Neural crest cell (in vitro differentiated cells): Measurements from ENCODE around the gene FILIP1L. TPM values are rescaled to one million over a fixed set of nuclear protein-coding genes. Genes with fewer than 3 reads are reported as not detected.
A peak's percentile ranks its signal among the peaks of the same experiment; 100 is the strongest.

Experiments
- DNase-seq: peaks from one replicate; pipeline ENCODE4 v3.0.0; 2021; ENCODE audit warnings: low read depth, mixed read lengths, low spot score
- H3K27ac Mint-ChIP-seq: one replicate; pipeline ENCODE4 v1.8.0; 2021; ENCODE audit warnings: mild to moderate bottlenecking, mixed read lengths; ENCODE audit not compliant: unreplicated experiment
- H3K27me3 Mint-ChIP-seq: 2 replicates; pipeline ENCODE4 v1.8.0; 2021; ENCODE audit warnings: low read depth, mild to moderate bottlenecking, mixed read lengths
- H3K36me3 Mint-ChIP-seq: 2 replicates; pipeline ENCODE4 v1.8.0; 2021; ENCODE audit warnings: low read depth, mild to moderate bottlenecking, mixed read lengths
- H3K4me1 Mint-ChIP-seq: 2 replicates; pipeline ENCODE4 v1.8.0; 2021; ENCODE audit warnings: mixed read lengths
- H3K4me3 Mint-ChIP-seq: one replicate; pipeline ENCODE4 v1.8.0; 2021; ENCODE audit warnings: mild to moderate bottlenecking, mixed read lengths
- H3K9me3 Mint-ChIP-seq: 2 replicates; pipeline ENCODE4 v1.8.0; 2021; ENCODE audit warnings: mixed read lengths
- total RNA-seq: library from RNA; stranded (reverse); gene quantifications from 2 replicates; pipeline ENCODE4 v1.2.1, GENCODE V29; 2021
- TF ChIP-seq, protein P1 (sequence below): fragments of 200-600 bp; sonication (generic); conservative IDR thresholded peaks from 2 replicates; pipeline ENCODE4 v1.5.0; 2021; ENCODE audit warnings: antibody characterized with exemption, mild to moderate bottlenecking

FILIP1L gene
- total RNA-seq, 1 donor from 2014 or later: 9.8 TPM

DNA sequence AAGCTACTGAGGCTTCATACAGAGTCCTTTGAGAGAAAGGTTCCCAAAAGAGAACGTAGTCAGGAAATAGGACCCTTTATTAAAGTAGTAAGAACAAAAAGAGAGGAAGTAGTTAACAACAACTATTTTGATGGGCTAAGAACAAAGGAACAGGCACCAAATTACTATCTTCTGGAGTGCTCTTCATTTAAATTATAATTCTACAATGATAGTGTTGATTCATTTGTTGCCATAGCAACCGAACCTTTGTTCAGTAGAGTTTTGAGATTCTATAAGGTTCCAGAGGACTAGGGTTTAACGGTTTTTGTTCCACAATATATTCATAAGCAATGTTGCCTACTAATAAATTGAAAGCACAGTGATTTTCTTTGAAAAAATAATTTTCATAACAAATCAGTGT lies 217.8 kb downstream of the FILIP1L start:
- Mint-ChIP-seq H3K9me3 (peaks cover 3% of the 10 kb centered on the region), H3K4me1 (peaks cover 20% of the 10 kb centered on the region), H3K27ac (peak overlapping the region; percentile 91), H3K36me3 (peaks cover 4% of the 10 kb centered on the region), H3K4me3 (no peak overlapping the region), H3K27me3 (no peaks in the 10 kb centered on the region)
- no peak for DNase-seq
- TF ChIP-seq, protein P1, sequence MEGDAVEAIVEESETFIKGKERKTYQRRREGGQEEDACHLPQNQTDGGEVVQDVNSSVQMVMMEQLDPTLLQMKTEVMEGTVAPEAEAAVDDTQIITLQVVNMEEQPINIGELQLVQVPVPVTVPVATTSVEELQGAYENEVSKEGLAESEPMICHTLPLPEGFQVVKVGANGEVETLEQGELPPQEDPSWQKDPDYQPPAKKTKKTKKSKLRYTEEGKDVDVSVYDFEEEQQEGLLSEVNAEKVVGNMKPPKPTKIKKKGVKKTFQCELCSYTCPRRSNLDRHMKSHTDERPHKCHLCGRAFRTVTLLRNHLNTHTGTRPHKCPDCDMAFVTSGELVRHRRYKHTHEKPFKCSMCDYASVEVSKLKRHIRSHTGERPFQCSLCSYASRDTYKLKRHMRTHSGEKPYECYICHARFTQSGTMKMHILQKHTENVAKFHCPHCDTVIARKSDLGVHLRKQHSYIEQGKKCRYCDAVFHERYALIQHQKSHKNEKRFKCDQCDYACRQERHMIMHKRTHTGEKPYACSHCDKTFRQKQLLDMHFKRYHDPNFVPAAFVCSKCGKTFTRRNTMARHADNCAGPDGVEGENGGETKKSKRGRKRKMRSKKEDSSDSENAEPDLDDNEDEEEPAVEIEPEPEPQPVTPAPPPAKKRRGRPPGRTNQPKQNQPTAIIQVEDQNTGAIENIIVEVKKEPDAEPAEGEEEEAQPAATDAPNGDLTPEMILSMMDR: no peak

DNA sequence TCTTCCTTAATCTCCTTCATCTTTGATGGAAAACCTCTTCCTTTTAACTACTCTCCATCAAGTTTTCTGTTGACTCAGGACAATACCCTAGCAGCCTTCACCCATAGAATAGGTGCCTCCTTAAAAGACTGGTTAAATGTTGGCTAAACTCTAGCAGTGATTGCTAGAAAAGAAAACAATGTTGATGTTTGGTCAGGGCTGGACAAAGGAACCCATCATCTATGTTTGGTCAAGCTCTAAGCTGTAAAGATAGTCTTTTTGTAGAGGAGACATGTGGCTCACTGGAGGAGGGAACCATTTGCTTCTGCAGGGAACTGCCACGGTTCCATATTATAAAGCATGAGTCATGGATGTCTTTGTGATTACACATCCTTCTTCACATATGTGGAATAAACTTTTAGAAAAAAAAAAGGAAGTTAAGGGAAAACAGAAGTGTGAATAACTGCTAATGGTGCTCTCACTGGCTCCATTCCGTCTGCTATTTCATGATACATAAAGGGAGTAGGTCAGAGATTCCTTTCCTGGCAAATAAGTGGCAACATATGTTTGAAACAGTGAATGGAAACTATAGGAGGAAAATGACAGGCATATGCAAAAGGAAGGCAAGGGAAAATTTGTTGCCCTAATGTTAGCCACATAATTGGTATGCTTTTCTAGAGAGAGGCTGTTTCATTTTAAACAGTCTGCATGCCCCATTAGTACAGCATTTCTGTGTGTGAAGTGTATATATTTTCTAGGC lies 218.4 kb downstream of the FILIP1L start:
- TF ChIP-seq, protein P1: no peak
- Mint-ChIP-seq H3K9me3 (peaks cover 3% of the 10 kb centered on the region), H3K4me3 (no peak overlapping the region), H3K27me3 (no peaks in the 10 kb centered on the region), H3K36me3 (peaks cover 4% of the 10 kb centered on the region), H3K27ac (peak overlapping the region; percentile 91), H3K4me1 (peaks cover 15% of the 10 kb centered on the region)
- no peak for DNase-seq

DNA sequence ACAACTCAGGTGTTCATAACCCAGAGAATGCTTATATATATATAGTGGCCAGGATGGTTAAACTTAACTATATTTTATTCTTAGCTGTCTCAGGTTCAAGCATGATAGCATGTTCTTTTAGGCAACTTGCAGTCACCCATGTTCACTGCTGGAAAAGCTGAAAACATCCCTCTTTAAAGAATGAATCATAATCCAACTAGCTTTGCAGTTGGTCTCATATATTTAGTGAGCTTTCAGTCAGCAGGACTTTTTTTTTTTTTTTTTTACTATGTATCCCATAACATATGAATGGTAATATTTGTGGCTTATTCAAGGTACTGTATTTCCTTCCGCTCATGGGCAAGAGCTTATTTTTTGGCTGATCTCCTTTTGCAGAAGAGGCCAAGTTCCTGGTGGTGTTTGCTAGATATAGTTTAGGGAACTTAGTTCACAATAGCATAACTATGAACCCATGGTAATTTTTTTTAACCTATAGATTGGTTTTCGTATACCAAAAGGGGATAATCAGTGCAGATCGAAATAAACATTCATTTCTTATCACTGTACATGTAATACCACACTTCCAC lies 219.1 kb downstream of the FILIP1L start:
- Mint-ChIP-seq H3K9me3 (peaks cover 3% of the 10 kb centered on the region), H3K4me1 (peaks cover 15% of the 10 kb centered on the region), H3K4me3 (no peak overlapping the region), H3K36me3 (peaks cover 4% of the 10 kb centered on the region), H3K27me3 (no peaks in the 10 kb centered on the region), H3K27ac (no peak overlapping the region)
- DNase-seq: no peak
- TF ChIP-seq, protein P1: no peak

DNA sequence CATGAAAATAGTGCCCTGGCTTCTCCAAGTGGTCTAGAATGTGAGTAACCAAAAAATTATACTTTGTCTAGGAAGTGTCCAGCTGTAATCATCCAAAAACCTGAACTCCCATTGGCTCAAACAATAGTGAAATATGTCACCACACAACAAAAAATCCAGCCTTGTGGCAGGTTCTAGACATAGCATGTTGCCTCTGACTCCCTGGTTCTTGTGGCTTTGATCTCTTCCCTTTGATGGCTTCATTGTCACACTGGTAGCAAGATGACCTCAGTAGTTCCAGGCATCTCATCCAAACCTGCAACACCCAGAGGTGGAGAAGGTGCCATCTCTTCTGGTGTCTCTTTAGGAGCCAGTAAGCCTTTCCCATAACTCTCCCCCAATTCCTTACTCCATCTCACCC lies 222.0 kb downstream of the FILIP1L start:
- H3K27ac Mint-ChIP-seq: no peak overlapping the region
- peaks cover 15% of the 10 kb centered on the region for H3K4me1 Mint-ChIP-seq
- TF ChIP-seq, protein P1: no peak
- peaks cover 3% of the 10 kb centered on the region for H3K9me3 Mint-ChIP-seq
- H3K36me3 Mint-ChIP-seq: peaks cover 4% of the 10 kb centered on the region
- H3K27me3 Mint-ChIP-seq: no peaks in the 10 kb centered on the region
- DNase-seq: no peak
- H3K4me3 Mint-ChIP-seq: no peak overlapping the region

DNA sequence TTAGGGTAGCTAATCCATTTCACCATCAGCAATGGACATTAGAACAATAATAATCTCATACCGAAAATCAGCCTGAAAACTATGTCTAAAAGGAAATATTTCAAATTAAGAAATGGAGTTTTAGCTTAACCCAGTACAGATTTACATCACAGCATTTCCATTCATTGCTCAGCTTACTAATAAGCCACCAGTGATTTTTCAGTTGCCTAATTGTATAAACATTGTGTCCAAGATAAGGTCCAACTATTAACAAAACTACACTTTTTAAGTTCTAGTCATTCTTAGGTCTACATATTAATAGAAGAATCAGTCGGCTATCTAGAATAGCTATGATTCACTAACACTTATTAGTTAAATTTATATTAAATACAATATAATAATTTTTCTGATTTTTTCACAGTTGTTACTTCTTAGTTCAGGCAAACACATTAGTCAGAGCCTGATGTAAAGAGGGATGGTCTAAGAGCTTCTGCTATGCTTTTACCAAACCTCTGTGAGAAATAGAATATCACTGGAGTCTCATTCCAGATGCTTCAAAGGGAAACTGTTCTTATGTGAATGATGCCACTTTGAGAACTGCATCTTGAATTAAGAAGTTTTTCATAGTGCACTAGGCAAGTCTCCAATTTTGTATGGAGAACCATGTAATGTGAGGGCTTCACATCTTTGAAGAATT lies 222.6 kb downstream of the FILIP1L start:
- peaks cover 3% of the 10 kb centered on the region for H3K9me3 Mint-ChIP-seq
- no peak overlapping the region for H3K27ac Mint-ChIP-seq
- no peak for DNase-seq
- TF ChIP-seq, protein P1: no peak
- H3K27me3 Mint-ChIP-seq: no peaks in the 10 kb centered on the region
- peaks cover 15% of the 10 kb centered on the region for H3K4me1 Mint-ChIP-seq
- peaks cover 4% of the 10 kb centered on the region for H3K36me3 Mint-ChIP-seq
- no peak overlapping the region for H3K4me3 Mint-ChIP-seq
